Measurements from ENCODE around the gene SEMA7A. TPM values are rescaled to one million over a fixed set of nuclear protein-coding genes. Genes with fewer than 3 reads are reported as not detected.

The SEMA7A gene
- total RNA-seq, 1 experiment from 2014 or later: 0.45 TPM

DNA sequence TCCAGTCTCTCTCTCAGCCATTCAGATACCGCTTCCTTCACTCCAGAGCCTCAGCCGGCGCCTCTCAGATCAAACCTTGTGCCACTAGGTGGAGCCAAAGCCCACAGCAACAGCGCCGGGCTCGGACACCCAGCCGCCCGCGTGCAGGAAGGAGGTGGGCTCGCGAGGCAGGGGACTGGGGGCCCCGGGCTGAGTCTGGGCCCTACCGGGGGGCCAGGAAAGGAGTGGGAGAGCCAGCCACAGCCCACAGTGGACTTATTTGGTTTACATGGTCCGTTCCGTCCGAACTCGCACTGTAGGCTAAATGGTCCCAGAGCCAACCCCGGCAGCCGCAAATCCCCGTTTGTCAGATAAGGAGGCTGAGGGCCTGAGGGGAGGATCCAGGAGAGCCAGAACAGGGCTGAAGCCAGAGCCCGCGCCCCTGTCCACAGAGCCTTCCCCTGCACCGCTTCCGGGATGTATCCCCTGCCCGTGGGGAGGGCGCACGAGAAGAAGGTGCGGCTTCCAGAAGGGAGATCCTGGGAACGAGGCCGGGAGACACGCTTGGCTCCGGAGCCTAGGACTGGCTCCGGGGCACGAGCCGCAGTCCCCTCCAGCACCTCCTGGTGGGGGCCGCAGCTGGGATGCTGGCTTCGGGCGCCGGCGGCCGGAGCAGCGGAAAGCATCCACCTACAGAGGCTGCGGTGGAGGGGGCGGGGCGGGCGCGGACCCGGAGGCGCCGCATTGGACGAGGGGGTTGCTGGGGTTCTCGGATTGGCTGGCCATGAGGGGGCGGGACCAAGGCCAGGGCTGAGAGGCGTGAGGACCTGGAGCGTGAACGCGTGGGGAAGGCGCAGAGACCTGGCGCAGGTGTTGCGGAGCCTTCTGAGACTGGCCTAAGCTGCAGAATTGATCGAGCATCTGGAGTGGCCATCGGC lies 59.8 kb downstream of the SEMA7A start:
- ChIA-PET CTCF (interaction anchor here (0.6 to 0.7 kb wide), 3 partner anchors 44 to 423 kb away, joined by 3 to 9 read pairs (median 5); no protein-coding TSS in a partner anchor), POLR2A (ENCODE audit: low non-redundant PET) (no interaction called here)
- TF ChIP-seq, protein P1, sequence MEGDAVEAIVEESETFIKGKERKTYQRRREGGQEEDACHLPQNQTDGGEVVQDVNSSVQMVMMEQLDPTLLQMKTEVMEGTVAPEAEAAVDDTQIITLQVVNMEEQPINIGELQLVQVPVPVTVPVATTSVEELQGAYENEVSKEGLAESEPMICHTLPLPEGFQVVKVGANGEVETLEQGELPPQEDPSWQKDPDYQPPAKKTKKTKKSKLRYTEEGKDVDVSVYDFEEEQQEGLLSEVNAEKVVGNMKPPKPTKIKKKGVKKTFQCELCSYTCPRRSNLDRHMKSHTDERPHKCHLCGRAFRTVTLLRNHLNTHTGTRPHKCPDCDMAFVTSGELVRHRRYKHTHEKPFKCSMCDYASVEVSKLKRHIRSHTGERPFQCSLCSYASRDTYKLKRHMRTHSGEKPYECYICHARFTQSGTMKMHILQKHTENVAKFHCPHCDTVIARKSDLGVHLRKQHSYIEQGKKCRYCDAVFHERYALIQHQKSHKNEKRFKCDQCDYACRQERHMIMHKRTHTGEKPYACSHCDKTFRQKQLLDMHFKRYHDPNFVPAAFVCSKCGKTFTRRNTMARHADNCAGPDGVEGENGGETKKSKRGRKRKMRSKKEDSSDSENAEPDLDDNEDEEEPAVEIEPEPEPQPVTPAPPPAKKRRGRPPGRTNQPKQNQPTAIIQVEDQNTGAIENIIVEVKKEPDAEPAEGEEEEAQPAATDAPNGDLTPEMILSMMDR (conservative IDR thresholded peaks at IDR 0.05; ENCODE audit: low read depth, low read length): peak; percentile 93
- TF ChIP-seq EZH2 (IDR thresholded peaks at IDR 0.05; ENCODE audit: borderline replicate concordance, low read depth, low read length, poor library complexity, severe bottlenecking): no peak
- peak overlapping the region; percentile 53 for H3K4me3 ChIP-seq (ENCODE audit: low read depth, low read length, poor library complexity, severe bottlenecking)
- no peaks in the 10 kb centered on the region for H3K36me3 ChIP-seq (ENCODE audit: insufficient read depth, low read length, poor library complexity, severe bottlenecking)
- intact Hi-C loops (cut with micrococcal nuclease; ENCODE audit: unreplicated experiment): loop anchor here (2.0 to 5.0 kb wide), 5 partner anchors 65 to 398 kb away; partner anchors contain the start of gene CLK3
- peaks cover 7% of the 10 kb centered on the region for H3K4me1 ChIP-seq (ENCODE audit: insufficient read depth, low read length, poor library complexity, severe bottlenecking)
- no peak overlapping the region for H3K27ac ChIP-seq (ENCODE audit: low read depth, low read length, poor library complexity, severe bottlenecking)
- BruUV-seq (replicated peaks): no TSS peak
- peaks cover 28% of the 10 kb centered on the region for H3K27me3 ChIP-seq (replicated peaks; ENCODE audit: insufficient read depth, low read depth, low read length, poor library complexity)
- no peaks in the 10 kb centered on the region for H3K9me3 ChIP-seq (ENCODE audit: low read depth, low read length, poor library complexity, severe bottlenecking)
- DNase-seq (ENCODE audit: low spot score): peak; percentile 95

DNA sequence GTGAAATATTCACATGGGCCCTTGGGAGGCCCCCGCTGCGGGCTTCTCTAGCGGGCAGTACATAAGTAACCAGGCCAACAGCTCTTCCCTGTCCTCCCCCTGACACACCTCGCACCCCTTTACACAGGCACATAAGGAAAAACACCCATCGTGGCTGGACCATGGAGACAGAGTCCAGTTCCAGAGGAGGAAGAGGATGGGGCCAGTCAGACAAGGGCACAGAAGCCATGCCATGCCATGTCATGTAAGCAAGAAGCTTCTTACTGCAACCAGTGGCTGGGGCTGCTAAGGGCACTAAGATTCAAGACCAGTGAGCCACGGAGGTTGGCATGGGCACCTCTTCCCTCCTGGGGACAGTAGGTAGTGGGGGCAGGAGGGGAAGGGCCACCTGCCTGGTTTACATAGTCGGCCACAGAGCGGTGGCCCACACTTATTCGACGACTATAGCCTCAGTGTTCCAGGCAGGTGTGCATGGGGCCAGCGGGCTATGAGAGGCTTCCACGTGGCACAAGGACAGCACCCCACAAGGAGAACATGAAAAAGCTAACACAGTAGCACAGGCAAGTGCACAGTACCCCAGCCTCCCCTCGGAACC lies 60.6 kb downstream of the SEMA7A start:
- CTCF ChIA-PET: interaction anchor here (0.6 kb wide), 1 partner anchor 66 kb away, joined by 6 read pairs; no protein-coding TSS in a partner anchor
- DNase-seq (ENCODE audit: low spot score): no peak
- POLR2A ChIA-PET (ENCODE audit: low non-redundant PET): no interaction called here
- Histone ChIP-seq H3K27ac (ENCODE audit: low read depth, low read length, poor library complexity, severe bottlenecking) (no peak overlapping the region), H3K9me3 (ENCODE audit: low read depth, low read length, poor library complexity, severe bottlenecking) (no peaks in the 10 kb centered on the region), H3K4me3 (ENCODE audit: low read depth, low read length, poor library complexity, severe bottlenecking) (peak overlapping the region; percentile 53), H3K27me3 (replicated peaks; ENCODE audit: insufficient read depth, low read depth, low read length, poor library complexity) (peaks cover 28% of the 10 kb centered on the region), H3K36me3 (ENCODE audit: insufficient read depth, low read length, poor library complexity, severe bottlenecking) (no peaks in the 10 kb centered on the region), H3K4me1 (ENCODE audit: insufficient read depth, low read length, poor library complexity, severe bottlenecking) (peaks cover 7% of the 10 kb centered on the region)
- no TSS peak for BruUV-seq (replicated peaks)
- intact Hi-C loops (cut with micrococcal nuclease; ENCODE audit: unreplicated experiment): loop anchor here (5.0 kb wide), 2 partner anchors 244 to 399 kb away; partner anchors contain the start of gene CLK3
- TF ChIP-seq, protein P1 (conservative IDR thresholded peaks at IDR 0.05; ENCODE audit: low read depth, low read length): no peak
- TF ChIP-seq EZH2 (IDR thresholded peaks at IDR 0.05; ENCODE audit: borderline replicate concordance, low read depth, low read length, poor library complexity, severe bottlenecking): no peak

DNA sequence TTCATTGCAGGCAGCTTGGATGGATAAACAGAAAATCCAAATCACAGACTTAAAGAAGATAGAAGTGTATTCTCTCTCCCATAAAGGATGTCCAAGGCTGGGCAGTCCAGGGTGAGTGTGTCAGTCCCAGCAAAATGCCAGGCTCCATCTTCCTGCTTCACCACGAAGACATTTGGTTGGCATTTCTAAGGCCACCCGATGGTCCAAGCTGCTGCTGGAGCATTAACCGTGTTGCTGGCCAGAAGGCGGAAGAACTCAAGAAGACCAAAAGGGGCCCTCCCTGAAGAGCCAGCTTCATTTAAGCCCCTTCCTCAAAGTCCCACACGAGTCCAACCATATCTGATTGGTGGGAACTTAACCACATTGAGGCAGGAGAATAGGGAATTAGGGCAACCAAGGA lies 63.3 kb downstream of the SEMA7A start:
- intact Hi-C loops (cut with micrococcal nuclease; ENCODE audit: unreplicated experiment): loop anchor here (5.0 kb wide), 2 partner anchors 247 to 402 kb away; partner anchors contain the start of gene CLK3
- POLR2A ChIA-PET (ENCODE audit: low non-redundant PET): no interaction called here
- BruUV-seq (replicated peaks): no TSS peak
- no peaks in the 10 kb centered on the region for H3K9me3 ChIP-seq (ENCODE audit: low read depth, low read length, poor library complexity, severe bottlenecking)
- DNase-seq (ENCODE audit: low spot score): no peak
- H3K36me3 ChIP-seq (ENCODE audit: insufficient read depth, low read length, poor library complexity, severe bottlenecking): no peaks in the 10 kb centered on the region
- CTCF ChIA-PET: no interaction called here
- peaks cover 7% of the 10 kb centered on the region for H3K4me1 ChIP-seq (ENCODE audit: insufficient read depth, low read length, poor library complexity, severe bottlenecking)
- H3K27ac ChIP-seq (ENCODE audit: low read depth, low read length, poor library complexity, severe bottlenecking): no peak overlapping the region
- H3K4me3 ChIP-seq (ENCODE audit: low read depth, low read length, poor library complexity, severe bottlenecking): no peak overlapping the region
- H3K27me3 ChIP-seq (replicated peaks; ENCODE audit: insufficient read depth, low read depth, low read length, poor library complexity): peaks cover 46% of the 10 kb centered on the region
- TF ChIP-seq, protein P1 (conservative IDR thresholded peaks at IDR 0.05; ENCODE audit: low read depth, low read length): no peak
- no peak for TF ChIP-seq EZH2 (IDR thresholded peaks at IDR 0.05; ENCODE audit: borderline replicate concordance, low read depth, low read length, poor library complexity, severe bottlenecking)

Data from A673 (cell line).